Stimulated activated CD4-positive, alpha-beta T cell treated with anti-CD3 and anti-CD28 coated beads, Interleukin-4, amount 100 ng/mL, for 1 hour (primary cell): ENCODE results near the gene FAM131B.
"Not testable (repeated sequence)": the region's sequence is repeated elsewhere in the genome, so short reads cannot be mapped to it uniquely, and the experiment has no call there.

Experiments
- DNase-seq: peaks from one replicate; pipeline ENCODE4 v3.0.0-alpha.2; 2020

Gene FAM131B

GRCh38 chr7:143362131-143363015 lies at the start of gene FAM131B:
TSS of gene FAM131B (minus strand) at chr7:143362713. CDS start at chr7:143362603, 110 bp downstream.
- peak; percentile 23 for DNase-seq

DNA sequence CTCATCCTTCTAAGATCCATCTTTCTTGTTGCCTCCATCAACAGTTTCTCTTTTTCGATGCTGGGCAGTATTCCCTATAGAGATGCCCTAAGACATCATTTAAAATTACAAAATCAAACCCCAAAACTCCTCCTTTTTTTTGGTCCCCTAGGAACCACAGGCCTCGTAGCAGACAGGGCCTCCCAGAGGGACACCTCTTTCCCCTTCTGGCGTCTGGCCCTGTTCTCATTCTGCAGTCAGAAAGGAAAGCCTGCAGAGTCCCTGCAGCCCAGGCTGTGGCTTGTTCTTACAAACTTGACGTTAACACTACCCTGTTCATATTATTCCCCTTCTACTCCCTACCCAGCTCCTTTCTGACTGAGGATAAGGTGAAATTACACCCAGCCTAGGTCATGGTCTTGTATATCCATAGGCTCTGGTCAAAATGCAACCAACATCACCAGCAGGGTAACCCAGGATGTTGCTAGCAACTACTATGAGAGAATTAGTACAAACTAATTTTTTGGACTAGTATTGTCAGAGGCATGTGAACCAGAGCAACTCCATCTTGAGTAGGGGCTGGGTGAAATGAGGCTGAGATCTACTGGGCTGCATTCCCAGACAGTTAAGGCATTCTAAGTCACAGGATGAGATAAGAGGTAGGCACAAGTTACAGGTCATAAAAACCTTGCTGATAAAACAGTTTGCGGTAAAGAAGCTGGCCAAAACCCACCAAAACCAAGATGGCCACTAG lies 49.6 kb upstream of the FAM131B start:
- DNase-seq, result no peak

GRCh38 chr7:143410521-143411004 lies 48.0 kb upstream of the FAM131B start:
- no peak for DNase-seq

- peak; percentile 45 for DNase-seq
Measured at GRCh38 chr7:143408686-143409561, 46.4 kb upstream of the FAM131B start, which contains the start of gene EPHA1. TSS of gene EPHA1 (minus strand) at chr7:143408856. CDS start at chr7:143408805, 51 bp downstream.

GRCh38 chr7:143408252-143408685 lies 45.8 kb upstream of the FAM131B start:
- DNase-seq, result no peak

GRCh38 chr7:143407287-143408251 lies 45.1 kb upstream of the FAM131B start:
- DNase-seq, result no peak

GRCh38 chr7:143406002-143406357 lies 43.5 kb upstream of the FAM131B start:
- DNase-seq, result no peak

DNA sequence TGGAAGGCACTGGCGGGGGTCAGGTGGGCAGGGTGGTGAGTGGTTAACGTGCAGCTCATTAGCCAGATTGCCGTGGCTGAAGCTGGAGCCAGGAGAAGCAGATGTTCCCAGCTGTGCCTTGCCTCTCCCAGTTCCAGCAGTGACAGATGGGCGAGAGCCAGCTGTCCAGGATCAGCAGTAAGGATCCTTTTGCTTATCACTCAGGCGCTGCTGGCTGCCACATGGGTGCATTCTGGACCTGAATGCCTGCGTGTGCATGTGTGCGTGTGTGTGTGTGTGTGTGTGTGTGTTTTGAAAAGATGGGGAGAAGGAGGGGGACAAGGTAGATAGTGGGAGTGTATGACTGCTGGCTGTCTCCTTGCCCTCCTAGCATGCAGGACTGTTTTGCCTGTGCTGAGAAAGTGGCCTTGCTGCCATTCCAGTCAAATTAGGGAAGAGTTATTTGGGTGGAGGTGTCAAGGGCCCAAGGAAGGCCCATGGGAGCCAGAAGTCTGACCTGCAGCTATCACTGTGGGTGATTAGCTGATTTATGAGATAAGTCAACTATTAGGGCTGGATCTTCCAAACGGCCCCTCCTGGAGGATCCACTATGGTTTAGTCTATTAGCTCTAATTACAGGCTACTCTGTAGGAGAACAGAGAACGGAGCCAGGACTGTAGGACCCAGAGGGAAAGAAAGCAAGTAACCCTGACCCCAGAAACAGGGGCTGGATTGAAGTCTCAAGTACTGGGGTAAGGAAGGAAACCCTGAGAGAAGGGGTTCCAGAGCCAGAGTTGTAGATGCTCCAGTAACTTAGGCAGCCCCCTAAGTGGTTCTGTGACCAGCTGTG lies 42.9 kb upstream of the FAM131B start:
- no peak for DNase-seq

GRCh38 chr7:143402233-143402632 lies 39.7 kb upstream of the FAM131B start:
- DNase-seq, result not testable (repeated sequence)

DNA sequence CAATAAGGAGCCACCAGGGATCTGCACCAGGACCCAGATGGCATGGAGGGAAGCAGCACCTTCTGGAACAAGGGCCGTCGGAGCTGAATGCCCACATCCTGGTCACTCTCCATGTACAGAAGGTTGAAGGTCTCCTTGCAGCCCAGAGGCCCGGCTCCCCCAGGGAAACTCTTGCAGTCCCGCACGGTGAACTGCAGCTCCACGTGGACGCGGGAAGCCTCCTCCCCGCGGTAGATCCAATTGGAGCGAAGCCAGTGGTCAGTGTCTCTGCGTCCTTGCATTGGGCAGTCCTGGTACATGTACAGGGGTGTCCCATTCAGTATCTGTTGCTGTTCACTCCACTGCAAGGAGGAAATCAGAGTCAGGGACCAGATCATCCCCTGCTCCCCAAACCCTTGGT lies 38.8 kb upstream of the FAM131B start:
- no peak for DNase-seq

GRCh38 chr7:143399642-143400041 lies 37.1 kb upstream of the FAM131B start:
- no peak for DNase-seq

- DNase-seq, result no peak
Measured at GRCh38 chr7:143399151-143399550, 36.6 kb upstream of the FAM131B start.

DNA sequence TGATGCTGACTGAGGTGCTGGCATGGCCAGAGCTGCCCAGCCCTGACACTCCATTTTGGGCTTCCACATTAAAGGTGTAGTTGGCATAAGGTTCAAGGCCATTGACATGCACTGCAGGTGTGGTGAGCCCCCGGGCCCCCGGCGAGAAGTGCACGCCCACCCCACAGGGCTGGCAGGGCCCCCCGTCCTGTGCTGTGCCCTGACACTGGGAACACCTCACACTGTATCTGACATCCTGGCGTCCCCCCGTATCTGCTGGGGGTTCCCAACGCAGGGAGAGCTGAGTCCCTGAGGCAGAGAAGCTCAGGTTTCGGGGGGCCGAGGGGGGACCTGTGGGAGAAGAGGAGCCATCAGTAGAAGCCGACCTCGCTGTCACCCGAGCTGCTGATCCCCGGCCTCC lies 36.1 kb upstream of the FAM131B start:
- DNase-seq, result no peak

DNA sequence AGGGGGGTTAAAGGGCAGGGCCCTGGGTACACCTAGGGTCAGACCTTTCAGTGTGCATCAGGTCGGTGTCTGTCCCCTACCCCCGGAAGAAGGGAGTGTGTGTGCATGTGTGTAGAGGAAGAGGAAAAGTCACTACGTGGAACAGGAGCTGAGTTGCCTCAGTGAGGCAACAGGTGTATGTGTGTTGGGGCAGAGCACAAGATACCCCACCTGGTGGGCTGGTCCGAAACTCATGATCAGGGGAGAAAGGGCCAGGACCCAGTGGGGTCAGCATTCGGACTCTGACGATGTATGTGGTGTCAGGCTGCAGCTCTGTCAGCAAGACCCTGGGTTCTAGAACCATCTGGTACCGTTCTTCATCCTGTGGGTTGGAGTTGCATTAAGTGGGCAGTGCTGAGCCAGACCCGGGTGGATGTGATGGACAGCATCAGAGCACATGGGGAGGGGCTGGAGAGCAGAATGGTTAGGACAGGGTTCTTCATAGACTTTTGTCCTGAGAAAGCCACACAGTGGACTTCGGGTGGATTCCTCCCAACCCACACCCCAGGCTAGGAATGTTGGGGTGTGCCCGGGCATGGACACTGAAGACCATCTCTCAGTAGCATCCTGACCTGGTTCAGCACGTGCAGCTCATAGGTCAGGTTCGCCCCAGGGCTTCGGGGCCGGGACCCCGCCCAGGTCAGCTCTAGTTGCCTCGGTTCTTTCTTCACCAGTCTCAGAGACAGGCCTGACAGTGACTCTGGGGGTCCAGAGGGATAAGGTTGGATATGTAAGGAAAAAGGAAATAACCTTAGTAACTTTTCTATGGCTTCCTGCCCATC lies 35.4 kb upstream of the FAM131B start:
- DNase-seq, result no peak

DNA sequence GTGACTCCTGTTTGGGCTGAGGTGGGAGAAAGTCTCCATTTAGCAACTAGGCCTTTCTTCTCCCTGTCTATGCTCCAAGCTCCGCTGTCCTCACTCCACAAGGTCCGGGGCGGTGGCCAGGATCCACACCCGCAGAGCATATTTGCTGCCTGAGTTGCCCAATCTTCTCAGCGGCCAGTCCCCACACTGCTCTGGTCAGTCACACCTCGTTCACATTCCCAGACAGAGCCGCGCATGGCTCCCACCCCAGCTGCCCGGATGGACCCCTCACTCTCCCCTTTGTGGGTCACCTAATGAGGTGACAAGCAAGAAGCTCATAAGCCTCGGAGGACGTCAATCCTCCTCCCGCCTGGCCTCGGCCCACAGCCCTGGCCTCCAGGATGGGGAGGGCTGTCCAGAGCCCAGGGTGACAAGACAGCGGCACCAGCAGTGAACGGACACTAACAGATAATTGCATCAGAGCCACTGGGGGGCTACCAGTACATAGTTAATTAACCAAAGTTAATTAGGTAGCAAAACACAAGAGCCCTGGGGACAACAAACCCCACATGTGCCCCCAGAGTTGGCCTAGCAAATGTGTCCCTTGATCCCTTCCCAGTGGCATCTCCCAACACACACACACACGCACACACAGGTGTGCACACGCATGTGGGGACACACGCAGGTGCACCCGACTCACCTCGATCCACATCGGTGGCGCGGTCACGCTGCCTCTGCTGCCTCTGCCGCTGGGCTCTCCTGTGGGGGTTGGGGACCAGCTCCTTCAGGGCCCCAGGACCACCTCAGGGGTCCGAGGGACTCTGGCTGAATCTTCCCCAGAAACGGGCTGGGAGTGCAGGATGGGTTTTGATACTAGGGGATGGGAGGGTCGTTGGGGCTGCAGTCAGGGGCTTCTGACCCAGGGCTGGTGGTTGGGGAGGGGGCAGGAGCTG lies 34.4 kb upstream of the FAM131B start:
- no peak for DNase-seq

GRCh38 chr7:143396182-143396581 lies 33.7 kb upstream of the FAM131B start:
- DNase-seq, result no peak

DNA sequence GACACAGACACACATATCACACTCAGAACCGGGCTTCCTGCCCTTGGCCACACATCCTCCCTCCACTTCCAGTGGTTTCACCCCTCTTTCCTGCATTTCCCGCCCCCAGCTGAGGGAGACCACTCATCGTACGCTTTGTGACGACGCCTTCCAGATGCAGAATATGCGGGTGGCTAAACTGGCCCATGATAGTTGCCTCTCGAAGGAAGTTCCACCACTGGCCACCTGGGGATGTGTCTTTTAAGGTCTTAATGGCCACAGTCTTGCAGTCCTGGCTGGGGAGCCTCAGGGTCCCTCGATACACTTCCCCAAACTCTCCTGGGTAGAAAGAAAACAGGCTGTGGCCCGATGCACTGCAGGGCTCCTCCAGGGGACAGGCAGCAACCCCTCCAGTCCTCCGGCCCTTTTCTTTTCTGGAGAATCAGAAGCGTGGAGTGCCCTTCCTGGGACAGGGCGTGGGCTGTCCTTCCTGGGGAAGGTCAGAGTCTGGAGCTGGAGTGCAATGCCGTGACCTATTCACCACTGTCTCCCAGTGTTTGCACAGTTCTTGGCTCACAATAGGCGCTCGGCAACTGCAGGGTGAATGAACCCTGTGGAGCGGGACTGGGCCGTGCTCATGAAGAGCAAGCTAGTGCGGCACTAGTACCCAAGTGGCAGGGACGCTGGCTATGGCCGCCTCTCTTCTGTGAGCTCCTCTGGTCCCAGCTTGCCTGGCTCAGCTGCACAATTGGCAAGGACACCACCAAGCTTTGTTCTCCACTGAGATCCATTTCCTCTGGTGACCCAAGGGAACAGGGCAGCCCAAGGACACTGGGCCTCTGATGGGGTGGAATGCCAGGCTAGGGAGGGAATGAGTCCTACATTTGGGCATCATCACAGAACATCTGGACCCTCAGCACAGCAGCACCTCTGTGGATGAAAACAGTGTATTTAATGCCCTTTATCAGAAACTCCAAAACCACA lies 33.0 kb upstream of the FAM131B start:
- no peak for DNase-seq
